WTC11 (cell line): ENCODE data around the gene TMEM178B.

Experiments
- ATF3 ChIP-seq: sonication (generic); formaldehyde crosslinking; conservative IDR thresholded peaks from 2 replicates; pipeline ENCODE4 v1.8.1; 2022; ENCODE audit warnings: mild to moderate bottlenecking, missing genetic modification reagents
- FOXP4 ChIP-seq: sonication (generic); formaldehyde crosslinking; IDR thresholded peaks from 2 replicates; pipeline ENCODE4 v1.8.0; 2022; ENCODE audit warnings: mild to moderate bottlenecking, missing genetic modification reagents
- MAX ChIP-seq: sonication (generic); formaldehyde crosslinking; IDR thresholded peaks from 2 replicates; pipeline ENCODE4 v1.8.0; 2022; ENCODE audit warnings: mild to moderate bottlenecking, missing genetic modification reagents
- NFYB ChIP-seq: sonication (generic); formaldehyde crosslinking; conservative IDR thresholded peaks from 2 replicates; pipeline ENCODE4 v1.8.0; 2022; ENCODE audit warnings: low read depth, missing genetic modification reagents
- SMAD3 ChIP-seq: sonication (generic); formaldehyde crosslinking; IDR thresholded peaks from 2 replicates; pipeline ENCODE4 v1.8.0; 2022; ENCODE audit warnings: missing genetic modification reagents, mild to moderate bottlenecking, borderline replicate concordance
- SP1 ChIP-seq: sonication (generic); formaldehyde crosslinking; conservative IDR thresholded peaks from 2 replicates; pipeline ENCODE4 v1.8.1; 2022; ENCODE audit warnings: missing genetic modification reagents
- TP53 ChIP-seq: sonication (generic); formaldehyde crosslinking; IDR thresholded peaks from 2 replicates; pipeline ENCODE4 v1.8.1; 2023; ENCODE audit warnings: mild to moderate bottlenecking, missing genetic modification reagents
- ZNF263 ChIP-seq: sonication (generic); formaldehyde crosslinking; IDR thresholded peaks from 2 replicates; pipeline ENCODE4 v1.8.1; 2022; ENCODE audit warnings: low read depth, mild to moderate bottlenecking, moderate library complexity, missing genetic modification reagents
- TF ChIP-seq, protein P1 (sequence below): sonication (generic); formaldehyde crosslinking; IDR thresholded peaks from 2 replicates; pipeline ENCODE4 v1.8.0; 2022; ENCODE audit warnings: mild to moderate bottlenecking, missing genetic modification reagents
- TF ChIP-seq, protein P2 (sequence below): fragments of 200-600 bp; IDR thresholded peaks from 2 replicates; pipeline ENCODE4 v1.8.0; 2022; ENCODE audit warnings: antibody characterized with exemption

- TF ChIP-seq, protein P1, sequence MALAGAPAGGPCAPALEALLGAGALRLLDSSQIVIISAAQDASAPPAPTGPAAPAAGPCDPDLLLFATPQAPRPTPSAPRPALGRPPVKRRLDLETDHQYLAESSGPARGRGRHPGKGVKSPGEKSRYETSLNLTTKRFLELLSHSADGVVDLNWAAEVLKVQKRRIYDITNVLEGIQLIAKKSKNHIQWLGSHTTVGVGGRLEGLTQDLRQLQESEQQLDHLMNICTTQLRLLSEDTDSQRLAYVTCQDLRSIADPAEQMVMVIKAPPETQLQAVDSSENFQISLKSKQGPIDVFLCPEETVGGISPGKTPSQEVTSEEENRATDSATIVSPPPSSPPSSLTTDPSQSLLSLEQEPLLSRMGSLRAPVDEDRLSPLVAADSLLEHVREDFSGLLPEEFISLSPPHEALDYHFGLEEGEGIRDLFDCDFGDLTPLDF (CRISPR knock-in tag): no peak
- TF ChIP-seq, protein P2, sequence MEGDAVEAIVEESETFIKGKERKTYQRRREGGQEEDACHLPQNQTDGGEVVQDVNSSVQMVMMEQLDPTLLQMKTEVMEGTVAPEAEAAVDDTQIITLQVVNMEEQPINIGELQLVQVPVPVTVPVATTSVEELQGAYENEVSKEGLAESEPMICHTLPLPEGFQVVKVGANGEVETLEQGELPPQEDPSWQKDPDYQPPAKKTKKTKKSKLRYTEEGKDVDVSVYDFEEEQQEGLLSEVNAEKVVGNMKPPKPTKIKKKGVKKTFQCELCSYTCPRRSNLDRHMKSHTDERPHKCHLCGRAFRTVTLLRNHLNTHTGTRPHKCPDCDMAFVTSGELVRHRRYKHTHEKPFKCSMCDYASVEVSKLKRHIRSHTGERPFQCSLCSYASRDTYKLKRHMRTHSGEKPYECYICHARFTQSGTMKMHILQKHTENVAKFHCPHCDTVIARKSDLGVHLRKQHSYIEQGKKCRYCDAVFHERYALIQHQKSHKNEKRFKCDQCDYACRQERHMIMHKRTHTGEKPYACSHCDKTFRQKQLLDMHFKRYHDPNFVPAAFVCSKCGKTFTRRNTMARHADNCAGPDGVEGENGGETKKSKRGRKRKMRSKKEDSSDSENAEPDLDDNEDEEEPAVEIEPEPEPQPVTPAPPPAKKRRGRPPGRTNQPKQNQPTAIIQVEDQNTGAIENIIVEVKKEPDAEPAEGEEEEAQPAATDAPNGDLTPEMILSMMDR: no peak
- TF ChIP-seq TP53 (CRISPR knock-in tag) (no peak), ZNF263 (CRISPR knock-in tag) (no peak), SP1 (CRISPR knock-in tag) (no peak), SMAD3 (no peak), FOXP4 (CRISPR knock-in tag) (no peak), ATF3 (no peak), MAX (CRISPR knock-in tag) (no peak), NFYB (CRISPR knock-in tag) (no peak)
These were observed 220.4 kb downstream of the TMEM178B start for GRCh38 chr7:141294143-141294829.
